GM18519 (cell line): Measurements from ENCODE around the gene RTN3.
"Not testable (repeated sequence)": the region's sequence is repeated elsewhere in the genome, so short reads cannot be mapped to it uniquely, and the experiment has no call there.

Source experiments
- ATAC-seq: cut with Tn5 transposase; IDR thresholded peaks from one replicate; pipeline ENCODE4 v1.9.1; 2021; ENCODE audit warnings: mild to moderate bottlenecking, moderate library complexity; ENCODE audit not compliant: unreplicated experiment, low FRiP score

RTN3 gene

GRCh38 chr11:63767565-63768236 lies 86.4 kb downstream of the RTN3 start:
- ATAC-seq, result no peak

- ATAC-seq, result peak; percentile 48
These were observed 87.1 kb downstream of the RTN3 start, which contains the start of gene ZFTA for GRCh38 chr11:63768237-63769041. Gene ZFTA, minus strand, starts transcription at chr11:63768775. Its CDS starts 153 bp downstream, at chr11:63768622.

- ATAC-seq, result peak; percentile 15
These were observed 87.9 kb downstream of the RTN3 start for GRCh38 chr11:63769042-63769713.

- no peak for ATAC-seq
These were observed 88.6 kb downstream of the RTN3 start for GRCh38 chr11:63769714-63770455.

- no peak for ATAC-seq
These were observed 89.5 kb downstream of the RTN3 start for GRCh38 chr11:63770763-63771162.

- ATAC-seq, result not testable (repeated sequence)
These were observed 90.5 kb downstream of the RTN3 start for GRCh38 chr11:63771741-63772318.

- ATAC-seq, result no peak
These were observed 93.9 kb downstream of the RTN3 start for GRCh38 chr11:63775191-63775590.

- ATAC-seq, result no peak
These were observed 97.7 kb downstream of the RTN3 start for GRCh38 chr11:63779039-63779438.

- no peak for ATAC-seq
These were observed 101.4 kb downstream of the RTN3 start for GRCh38 chr11:63782749-63783148.

- ATAC-seq, result no peak
These were observed 102.8 kb downstream of the RTN3 start for GRCh38 chr11:63783925-63784592.

GRCh38 chr11:63785823-63786222 lies 104.5 kb downstream of the RTN3 start:
- no peak for ATAC-seq

- ATAC-seq, result no peak
These were observed 110.3 kb downstream of the RTN3 start for GRCh38 chr11:63791495-63792167.

GRCh38 chr11:63793161-63793560 lies 111.9 kb downstream of the RTN3 start:
- ATAC-seq, result no peak

- no peak for ATAC-seq
These were observed 113.8 kb downstream of the RTN3 start for GRCh38 chr11:63795066-63795465.

GRCh38 chr11:63800921-63801320 lies 119.6 kb downstream of the RTN3 start:
- ATAC-seq, result no peak

- ATAC-seq, result no peak
These were observed 121.5 kb downstream of the RTN3 start for GRCh38 chr11:63802637-63803414.

- ATAC-seq, result no peak
These were observed 123.0 kb downstream of the RTN3 start for GRCh38 chr11:63804259-63804658.

- ATAC-seq, result no peak
These were observed 124.6 kb downstream of the RTN3 start for GRCh38 chr11:63805844-63806415.
